Measurements from ENCODE around the gene TBC1D5. TPM values are rescaled to one million over a fixed set of nuclear protein-coding genes. Genes with fewer than 3 reads are reported as not detected.

TBC1D5 gene
- total and polyA plus RNA-seq, 2 of the 4 experiments (the other 2 are of a cell fraction) = 16.4 to 57.0 TPM

DNA sequence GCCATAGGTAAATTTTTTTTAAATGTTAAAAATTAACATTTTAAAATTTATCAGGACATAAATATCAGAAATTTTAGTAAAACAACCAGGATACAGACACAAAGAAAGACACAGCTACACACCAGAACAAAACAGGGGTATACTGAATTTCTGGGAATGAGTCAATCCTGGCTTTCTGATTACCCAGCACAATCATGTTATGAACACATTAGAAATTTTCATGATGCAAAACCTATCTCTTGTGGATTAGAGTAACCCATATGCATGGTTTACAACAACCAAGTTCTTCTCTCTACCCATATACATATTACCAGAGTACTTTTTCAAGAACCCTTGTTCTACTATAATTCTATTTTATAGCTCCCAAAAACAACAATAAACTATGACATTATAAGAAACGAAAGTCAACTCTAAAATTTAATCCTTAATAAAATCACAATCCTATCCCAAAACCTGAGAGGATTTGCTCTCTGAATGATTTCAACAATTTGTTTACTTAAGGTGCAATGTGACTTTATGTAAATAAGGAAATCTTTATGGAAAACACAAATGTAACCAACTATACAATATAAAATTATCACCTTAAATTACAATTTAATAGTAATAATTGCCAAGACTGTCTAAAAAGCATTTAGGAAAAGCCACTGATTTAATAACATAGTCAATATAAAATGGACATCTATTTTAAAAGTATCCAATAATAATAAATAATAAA, 184.5 kb downstream of the TBC1D5 start:
- Histone ChIP-seq H2BK20ac (ENCODE audit: low read depth, low read length) (no peak overlapping the region), H2AFZ (replicated peaks; ENCODE audit: low read length, poor library complexity) (no peak overlapping the region), H3K23ac (ENCODE audit: low read depth, low read length) (no peak overlapping the region), H3K9ac (ENCODE audit: low read depth, low read length) (no peak overlapping the region), H4K91ac (ENCODE audit: insufficient read depth, low read depth, low read length) (no peak overlapping the region), H4K5ac (ENCODE audit: low read depth, low read length) (no peak overlapping the region), H3K9me1 (ENCODE audit: insufficient read depth, low read length) (no peaks in the 10 kb centered on the region), H2AK5ac (ENCODE audit: low read depth, low read length) (no peak overlapping the region), H3K56ac (ENCODE audit: extremely low read depth, insufficient read depth, low read length) (no peak overlapping the region), H3K14ac (replicated peaks; ENCODE audit: low read depth, low read length) (no peak overlapping the region), H2BK120ac (ENCODE audit: low read depth, low read length) (no peak overlapping the region), H2AK9ac (replicated peaks; ENCODE audit: low read depth, low read length, poor library complexity) (no peak overlapping the region), H3K79me1 (ENCODE audit: low read depth in 1 of 2, low read length in 2 of 2) (no peaks in the 10 kb centered on the region; a peak in 1 of 4 replicates), H3K4me2 (ENCODE audit: low read depth, low read length) (no peak overlapping the region), H3K36me3 (ENCODE audit: control insufficient read depth, insufficient read depth, low read length) (no peaks in the 10 kb centered on the region), H2BK15ac (ENCODE audit: low read depth, low read length) (no peak overlapping the region), H3K4ac (ENCODE audit: low read depth, low read length) (no peak overlapping the region), H3K27me3 (ENCODE audit: control insufficient read depth, insufficient read depth, low read length) (no peaks in the 10 kb centered on the region), H2BK5ac (ENCODE audit: low read depth, low read length, poor library complexity, severe bottlenecking) (no peak overlapping the region), H3K4me3 (ENCODE audit: insufficient read depth, low read depth, low read length) (no peak overlapping the region), H3K4me1 (ENCODE audit: control insufficient read depth, insufficient read depth, low read length) (no peaks in the 10 kb centered on the region), H4K20me1 (ENCODE audit: insufficient read depth, low read length) (no peaks in the 10 kb centered on the region), H3K27ac (ENCODE audit: insufficient read depth, low read length) (no peak overlapping the region), H3K9me3 (ENCODE audit: control insufficient read depth, insufficient read depth, low read length) (no peaks in the 10 kb centered on the region), H3K18ac (ENCODE audit: low read depth, low read length) (no peak overlapping the region), H4K8ac (ENCODE audit: low read depth in 2 of 2, low read length in 2 of 2) (no peak overlapping the region)
- no peak for TF ChIP-seq USF2 (IDR thresholded peaks at IDR 0.05; ENCODE audit: low read depth, low read length)
- no peak for TF ChIP-seq RFX5 (IDR thresholded peaks at IDR 0.05; ENCODE audit: low read depth, low read length)
- no peak for TF ChIP-seq BHLHE40 (IDR thresholded peaks at IDR 0.05; ENCODE audit: low read depth, low read length)
- TF ChIP-seq RCOR1 (IDR thresholded peaks at IDR 0.05; ENCODE audit: insufficient replicate concordance, low read length) = no peak
- no peak for TF ChIP-seq SMC3 (IDR thresholded peaks at IDR 0.05; ENCODE audit: low read depth, low read length)
- no peak for TF ChIP-seq ELK1 (IDR thresholded peaks at IDR 0.05; ENCODE audit: borderline replicate concordance, low read depth, low read length)
- no peak for TF ChIP-seq MXI1 (IDR thresholded peaks at IDR 0.05; ENCODE audit: borderline replicate concordance, low read depth, low read length)
- no peak for TF ChIP-seq CHD1 (IDR thresholded peaks at IDR 0.05; ENCODE audit: low read depth, low read length)
- DNase-seq (no peak), ATAC-seq (ENCODE audit: low read depth) (no peak)
- POLR2A ChIA-PET (ENCODE audit: unreplicated experiment) = no interaction called here
- no CpG with 5 or more reads among the region's 1 CpG for WGBS, 2 experiments (ENCODE audit: extremely low coverage in 2 of 2, insufficient read length in 1 of 2)
- dilution Hi-C loops (cut with HindIII; ENCODE audit: low sequenced_read_pairs, unreplicated experiment) (no loop called here), intact Hi-C loops (cut with micrococcal nuclease) (loop anchor here (5.0 kb wide), 1 partner anchor 41 kb away; no protein-coding TSS in a partner anchor), in situ Hi-C loops (cut with MboI; ENCODE audit: low sequenced_read_pairs) (no loop called here)
- no TSS peak for BruUV-seq (replicated peaks)
- CTCF ChIA-PET = interaction anchor here (0.9 kb wide), 1 partner anchor 47 kb away, joined by 3 read pairs; no protein-coding TSS in a partner anchor

All from IMR-90 (cell line).